Activated CD8-positive, alpha-beta T cell treated with anti-CD3 and anti-CD28 coated beads for 36 hours (primary cell): ENCODE measurements around the gene CCL25. TPM values are rescaled to one million over a fixed set of nuclear protein-coding genes. Genes with fewer than 3 reads are reported as not detected.
"Not testable (repeated sequence)": the region's sequence is repeated elsewhere in the genome, so short reads cannot be mapped to it uniquely, and the experiment has no call there.

ENCODE experiments used
- ATAC-seq: fragments of 200-7000 bp; cut with Tn5 transposase; one replicate; pipeline ENCODE4 v1.10.0; 2021; ENCODE audit warnings: mild to moderate bottlenecking, moderate library complexity
- CTCF ChIA-PET: fragments of 350-600 bp; sonication (Branson Sonifier 250); formaldehyde crosslinking; loops from one replicate; lab custom pipeline; 2021; ENCODE audit warnings: antibody characterized with exemption; lab: Charles Lee
- POLR2A ChIA-PET: fragments of 350-600 bp; sonication (Branson Sonifier 250); formaldehyde crosslinking; loops from one replicate; lab custom pipeline; 2021; ENCODE audit warnings: antibody characterized with exemption; lab: Charles Lee
- DNase-seq: peaks from one replicate; pipeline ENCODE4 v3.0.0-alpha.2; 2020
- H3K27ac Mint-ChIP-seq: one replicate; pipeline ENCODE4 v1.8.0; 2021; ENCODE audit warnings: mild to moderate bottlenecking, mixed read lengths
- H3K27me3 Mint-ChIP-seq: one replicate; pipeline ENCODE4 v1.8.0; 2021; ENCODE audit warnings: mixed read lengths
- H3K36me3 Mint-ChIP-seq: one replicate; pipeline ENCODE4 v1.8.0; 2021; ENCODE audit warnings: low read depth, mixed read lengths
- H3K4me1 Mint-ChIP-seq: one replicate; pipeline ENCODE4 v1.8.0; 2021; ENCODE audit warnings: low read depth, mixed read lengths
- H3K4me3 Mint-ChIP-seq: one replicate; pipeline ENCODE4 v1.8.0; 2021; ENCODE audit warnings: mild to moderate bottlenecking, moderate library complexity, mixed read lengths
- H3K9me3 Mint-ChIP-seq: one replicate; pipeline ENCODE4 v1.8.0; 2021; ENCODE audit warnings: mixed read lengths
- CTCF ChIP-seq: fragments of 200-600 bp; IDR thresholded peaks from one replicate; pipeline ENCODE4 v1.8.0; 2022; ENCODE audit warnings: antibody characterized with exemption, mild to moderate bottlenecking
- intact Hi-C: fragments of 100-400 bp; cut with micrococcal nuclease; formaldehyde crosslinking; loops from one replicate; pipeline ENCODE4 v1.10.0; 2022
- total RNA-seq, 2 experiments: library from RNA; stranded (reverse); gene quantifications; one replicate each; pipeline ENCODE4 v1.2.3, GENCODE V29; 2021

Gene CCL25
- total RNA-seq, 2 experiments from 2014 or later = 0.29 TPM; not detected in 1

DNA sequence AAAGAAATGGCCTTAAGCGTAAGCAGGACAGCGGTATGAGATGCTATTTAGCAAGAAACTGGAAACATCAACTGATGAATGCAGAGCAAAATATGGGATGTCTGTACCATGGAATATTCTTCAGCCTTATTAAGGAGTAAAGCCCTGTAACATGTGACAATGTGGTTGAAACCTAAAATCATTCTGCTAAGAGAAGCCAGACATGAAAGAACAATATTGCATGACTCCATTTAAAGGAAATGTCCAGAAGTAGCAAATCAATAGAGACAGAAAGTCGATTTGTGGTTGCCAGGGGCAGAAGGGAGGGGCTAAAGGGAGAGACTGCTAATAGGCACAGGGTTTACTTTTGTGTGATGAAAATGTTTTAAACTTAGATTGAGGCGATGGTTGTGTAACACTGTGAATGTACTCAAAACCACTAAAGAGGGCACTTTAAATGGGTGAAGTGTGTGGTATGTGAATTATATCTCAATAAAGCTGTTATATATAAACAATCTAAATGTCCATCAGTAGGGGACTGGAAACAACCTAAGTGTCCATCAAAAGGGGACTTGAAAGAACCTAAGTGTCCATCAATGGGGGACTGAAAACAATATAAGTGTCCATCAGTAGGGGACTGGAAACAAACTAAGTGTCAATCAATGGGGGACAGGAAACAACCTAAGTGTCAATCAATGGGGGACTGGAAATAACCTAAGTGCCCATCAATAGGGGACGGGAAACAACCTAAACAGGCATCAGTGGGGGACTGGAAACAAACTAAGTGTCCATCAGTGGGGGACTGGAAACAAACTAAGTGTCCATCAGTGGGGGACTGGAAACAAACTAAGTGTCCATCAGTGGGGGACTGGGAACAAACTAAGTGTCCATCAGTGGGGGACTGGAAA, 45.4 kb downstream of the CCL25 start:
- Mint-ChIP-seq H3K4me3 (no peak overlapping the region), H3K27ac (no peak overlapping the region), H3K36me3 (peaks cover 3% of the 10 kb centered on the region), H3K4me1 (no peaks in the 10 kb centered on the region), H3K27me3 (peaks cover 2% of the 10 kb centered on the region), H3K9me3 (peaks cover 25% of the 10 kb centered on the region)
- DNase-seq = no peak
- POLR2A ChIA-PET = no interaction called here
- CTCF ChIA-PET = no interaction called here
- no peak for ATAC-seq
- TF ChIP-seq CTCF = no peak
- intact Hi-C loops = no loop called here

DNA sequence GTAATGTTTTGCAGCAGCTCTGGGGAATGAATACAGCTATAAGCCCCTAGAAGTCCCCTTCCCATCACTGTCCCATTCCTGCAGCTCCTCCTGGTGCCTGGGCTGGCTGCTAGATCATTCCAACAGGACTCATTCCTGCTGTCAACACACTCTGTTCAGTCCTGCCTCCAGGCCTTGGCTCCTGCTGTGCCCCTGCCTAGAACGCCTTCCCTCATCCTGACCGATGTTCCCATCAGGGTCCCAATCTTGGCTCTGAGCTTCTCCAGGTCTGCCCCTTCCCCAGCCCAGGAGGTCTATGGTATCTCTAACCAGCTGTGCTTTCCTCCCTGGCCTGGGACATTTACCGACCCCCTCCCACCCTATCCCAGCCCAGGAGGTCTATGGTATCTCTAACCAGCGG, 48.8 kb downstream of the CCL25 start:
- DNase-seq = no peak
- Mint-ChIP-seq H3K27ac (no peak overlapping the region), H3K9me3 (peaks cover 6% of the 10 kb centered on the region), H3K27me3 (peaks cover 2% of the 10 kb centered on the region), H3K4me1 (no peaks in the 10 kb centered on the region), H3K36me3 (peaks cover 3% of the 10 kb centered on the region), H3K4me3 (no peak overlapping the region)
- TF ChIP-seq CTCF = no peak
- CTCF ChIA-PET = interaction anchor here (0.9 kb wide), 1 partner anchor 99 kb away, joined by 3 read pairs; no protein-coding TSS in a partner anchor
- POLR2A ChIA-PET = no interaction called here
- no peak for ATAC-seq
- intact Hi-C loops = no loop called here

DNA sequence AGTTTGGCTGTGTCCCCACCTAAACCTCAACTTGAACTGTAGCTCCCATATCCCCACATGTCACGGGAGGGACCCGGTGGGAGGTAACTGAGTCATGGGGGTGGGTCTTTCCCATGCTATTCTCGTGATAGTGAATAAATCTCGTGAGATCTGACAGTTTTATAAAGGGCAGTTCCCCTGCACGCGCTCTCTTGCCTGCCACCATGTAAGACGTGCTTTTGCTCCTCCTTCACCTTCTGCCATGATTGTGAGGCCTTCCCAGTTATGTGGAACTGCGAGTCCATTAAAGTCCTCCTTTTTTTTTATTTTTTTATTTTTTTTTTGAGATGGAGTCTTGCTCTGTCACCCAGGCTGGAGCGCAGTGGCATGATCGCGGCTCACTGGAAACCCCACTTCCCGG, 49.4 kb downstream of the CCL25 start:
- H3K27me3 Mint-ChIP-seq, H3K4me3 Mint-ChIP-seq, H3K36me3 Mint-ChIP-seq, DNase-seq, H3K4me1 Mint-ChIP-seq, intact Hi-C loops, H3K27ac Mint-ChIP-seq, ATAC-seq, H3K9me3 Mint-ChIP-seq, POLR2A ChIA-PET: not testable (repeated sequence)
- CTCF ChIA-PET = interaction anchor here (0.9 kb wide), 1 partner anchor 99 kb away, joined by 3 read pairs; no protein-coding TSS in a partner anchor

DNA sequence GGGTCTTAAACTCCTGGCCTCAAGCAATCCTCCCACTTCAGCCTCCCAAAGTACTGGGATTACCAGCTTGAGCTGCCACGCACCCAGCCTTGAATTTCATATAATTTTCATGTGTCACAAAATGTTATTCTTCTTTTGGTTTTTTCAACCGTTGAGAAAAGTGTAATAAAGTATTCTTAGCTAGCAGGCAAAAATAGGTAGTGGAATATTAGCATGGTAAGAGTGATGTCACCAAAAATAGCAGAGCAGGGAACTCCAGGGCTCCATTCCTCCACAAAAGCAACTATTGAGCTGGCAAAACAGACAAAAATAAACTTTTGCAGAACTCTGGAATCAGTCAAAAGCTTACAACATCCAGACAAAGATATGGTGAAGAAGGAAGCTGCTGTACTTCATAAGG, 52.9 kb downstream of the CCL25 start:
- Mint-ChIP-seq H3K4me3 (no peak overlapping the region), H3K27me3 (peaks cover 6% of the 10 kb centered on the region), H3K36me3 (no peaks in the 10 kb centered on the region), H3K9me3 (no peaks in the 10 kb centered on the region), H3K27ac (no peak overlapping the region), H3K4me1 (no peaks in the 10 kb centered on the region)
- ATAC-seq = no peak
- no peak for DNase-seq
- ChIA-PET POLR2A (interaction anchor here (0.7 kb wide), 1 partner anchor 81 kb away, joined by 5 read pairs; no protein-coding TSS in a partner anchor), CTCF (no interaction called here)
- no peak for TF ChIP-seq CTCF
- intact Hi-C loops = no loop called here

- POLR2A ChIA-PET = no interaction called here
- Mint-ChIP-seq H3K27me3 (peaks cover 6% of the 10 kb centered on the region), H3K4me3 (no peak overlapping the region), H3K9me3 (no peaks in the 10 kb centered on the region), H3K36me3 (no peaks in the 10 kb centered on the region), H3K4me1 (no peaks in the 10 kb centered on the region), H3K27ac (no peak overlapping the region)
- CTCF ChIA-PET = no interaction called here
- intact Hi-C loops = no loop called here
- TF ChIP-seq CTCF = no peak
- ATAC-seq = no peak
- DNase-seq = no peak
These were observed 54.8 kb downstream of the CCL25 start for GRCh38 chr19:8107301-8107903.
